ENCODE measurements around the gene MS4A4A. TPM values are rescaled to one million over a fixed set of nuclear protein-coding genes. Genes with fewer than 3 reads are reported as not detected.

Gene MS4A4A
- total and polyA plus RNA-seq, 12 donors, result 2.2 to 31.6 (median 9.1) TPM

- DNase-seq, result no peak
- ATAC-seq, result no peak
- no peaks in the 10 kb centered on the region for H3K9me3 ChIP-seq
- intact Hi-C loops (cut with DNase I), result loop anchor here in 1 of 10 donors (10.0 kb wide), 1 partner anchor 67 kb away; no protein-coding TSS in a partner anchor
- TF ChIP-seq CTCF (IDR thresholded peaks at IDR 0.05), result no peak
- H3K4me1 ChIP-seq, result peaks cover 0 to 2% (median 0%) of the 10 kb centered on the region in 9 donors
- H3K27me3 ChIP-seq, result peaks cover 0 to 8% (median 0%) of the 10 kb centered on the region in 7 donors
- WGBS, 2 donors, result 82 to 86% methylated on average over 3 of the region's 3 CpGs
- peak overlapping the region in 1 of 10 donors; percentile 78 for H3K27ac ChIP-seq
- no peaks in the 10 kb centered on the region for H3K36me3 ChIP-seq
- H3K4me3 ChIP-seq, result peak overlapping the region in 1 of 10 donors; percentile 7
Observed at GRCh38 chr11:60241786-60242185, 38.7 kb upstream of the MS4A4A start.

GRCh38 chr11:60242740-60243239 lies 37.7 kb upstream of the MS4A4A start, which contains the start of gene MS4A4E:
Gene MS4A4E, minus strand, starts transcription at chr11:60243137. Its CDS starts 13,082 bp downstream, at chr11:60230055.
- no peaks in the 10 kb centered on the region for H3K36me3 ChIP-seq
- peaks cover 0 to 2% (median 0%) of the 10 kb centered on the region in 9 donors for H3K4me1 ChIP-seq
- TF ChIP-seq CTCF (IDR thresholded peaks at IDR 0.05), result no peak
- H3K27me3 ChIP-seq, result peaks cover 0 to 11% (median 0%) of the 10 kb centered on the region in 7 donors
- peak within 1 kb of the TSS in 1 of 10 donors; percentile 7 for H3K4me3 ChIP-seq
- ATAC-seq (peak in 3 of 8 donors; percentile 41 to 52 (median 49)), DNase-seq (no peak)
- H3K27ac ChIP-seq, result peak within 1 kb of the TSS in 1 of 10 donors; percentile 78
- H3K9me3 ChIP-seq, result no peaks in the 10 kb centered on the region
- intact Hi-C loops (cut with DNase I), result loop anchor here in 1 of 10 donors (10.0 kb wide), 1 partner anchor 68 kb away; no protein-coding TSS in a partner anchor
- 77 to 83% methylated on average over 5 of the region's 5 CpGs for WGBS, 2 donors

GRCh38 chr11:60251485-60252212 lies 28.8 kb upstream of the MS4A4A start:
- Histone ChIP-seq H3K4me3 (no peak overlapping the region), H3K9me3 (peaks cover 0 to 15% (median 0%) of the 10 kb centered on the region in 11 donors), H3K27me3 (peaks cover 0 to 7% (median 0%) of the 10 kb centered on the region in 7 donors), H3K36me3 (no peaks in the 10 kb centered on the region), H3K27ac (peak overlapping the region in 2 of 10 donors; percentile 2 to 51), H3K4me1 (peaks cover 0 to 27% (median 0%) of the 10 kb centered on the region in 9 donors)
- ATAC-seq, result peak in 4 of 8 donors; percentile 33 to 81 (median 67)
- WGBS, 2 donors, result 35 to 55% methylated on average over 6 of the region's 6 CpGs
- intact Hi-C loops (cut with DNase I), result loop anchor here in 4 of 10 donors (5.0 kb wide), 1 partner anchor 429 kb away; no protein-coding TSS in a partner anchor
- peak in 6 of 9 donors; percentile 46 to 73 (median 58) for TF ChIP-seq CTCF (IDR thresholded peaks at IDR 0.05)
- DNase-seq, result peak in 1 of 2 donors; percentile 9
